Measurements from ENCODE around the gene JAG1.

JAG1 gene

DNA sequence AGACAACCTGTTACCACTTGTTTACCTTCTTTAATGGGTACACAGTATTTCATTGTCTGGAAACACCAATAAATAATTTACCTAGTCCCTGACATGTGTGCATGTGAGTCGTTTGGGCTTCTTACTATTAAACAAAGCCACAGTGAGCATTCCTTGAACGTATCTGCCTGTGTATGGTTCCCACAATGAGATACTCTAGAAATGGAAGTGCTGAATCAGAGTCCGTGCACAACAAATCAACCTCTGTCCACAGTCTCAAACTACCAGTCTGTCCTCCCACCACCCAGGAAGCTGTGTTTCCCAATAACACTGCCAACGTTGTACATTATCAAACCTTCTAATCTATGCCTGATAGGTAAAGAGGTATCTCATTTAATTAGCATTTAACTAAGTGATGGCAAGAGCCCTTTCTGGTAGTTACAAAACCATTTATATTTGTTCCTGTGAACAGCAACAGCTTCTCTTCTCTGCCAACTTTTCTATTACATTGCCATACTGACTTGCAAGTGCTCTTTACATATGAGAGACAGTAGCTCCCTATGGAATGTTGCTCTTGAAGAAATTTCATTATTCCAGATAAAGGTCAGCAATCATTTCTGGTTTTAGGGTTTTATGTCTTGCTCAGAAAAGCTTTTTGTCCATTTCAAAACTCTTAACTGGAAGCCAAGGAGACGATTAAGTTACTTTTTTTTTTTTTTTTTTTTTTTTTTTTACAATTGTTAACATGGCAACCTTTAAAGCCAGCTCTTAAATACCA is 14.7 kb downstream of the JAG1 start (continued):
- no peak for TF ChIP-seq ZBTB7A (tag by site-specific recombination; IDR thresholded peaks at IDR 0.05; ENCODE audit: low read depth)
- TF ChIP-seq ZNF544 (tag by site-specific recombination; IDR thresholded peaks at IDR 0.05): no peak
- no peak for TF ChIP-seq ZNF571 (tag by site-specific recombination; IDR thresholded peaks at IDR 0.05)
- TF ChIP-seq ZNF202 (tag by site-specific recombination; IDR thresholded peaks at IDR 0.05; ENCODE audit: borderline replicate concordance): no peak
- TF ChIP-seq ZNF529 (tag by site-specific recombination; IDR thresholded peaks at IDR 0.05; ENCODE audit: insufficient replicate concordance): no peak
- TF ChIP-seq ZNF157 (tag by site-specific recombination; IDR thresholded peaks at IDR 0.05): no peak
- no peak for TF ChIP-seq SALL2 (tag by site-specific recombination; IDR thresholded peaks at IDR 0.05; ENCODE audit: borderline replicate concordance)
- TF ChIP-seq ZBTB48 (tag by site-specific recombination; IDR thresholded peaks at IDR 0.05): no peak

DNA sequence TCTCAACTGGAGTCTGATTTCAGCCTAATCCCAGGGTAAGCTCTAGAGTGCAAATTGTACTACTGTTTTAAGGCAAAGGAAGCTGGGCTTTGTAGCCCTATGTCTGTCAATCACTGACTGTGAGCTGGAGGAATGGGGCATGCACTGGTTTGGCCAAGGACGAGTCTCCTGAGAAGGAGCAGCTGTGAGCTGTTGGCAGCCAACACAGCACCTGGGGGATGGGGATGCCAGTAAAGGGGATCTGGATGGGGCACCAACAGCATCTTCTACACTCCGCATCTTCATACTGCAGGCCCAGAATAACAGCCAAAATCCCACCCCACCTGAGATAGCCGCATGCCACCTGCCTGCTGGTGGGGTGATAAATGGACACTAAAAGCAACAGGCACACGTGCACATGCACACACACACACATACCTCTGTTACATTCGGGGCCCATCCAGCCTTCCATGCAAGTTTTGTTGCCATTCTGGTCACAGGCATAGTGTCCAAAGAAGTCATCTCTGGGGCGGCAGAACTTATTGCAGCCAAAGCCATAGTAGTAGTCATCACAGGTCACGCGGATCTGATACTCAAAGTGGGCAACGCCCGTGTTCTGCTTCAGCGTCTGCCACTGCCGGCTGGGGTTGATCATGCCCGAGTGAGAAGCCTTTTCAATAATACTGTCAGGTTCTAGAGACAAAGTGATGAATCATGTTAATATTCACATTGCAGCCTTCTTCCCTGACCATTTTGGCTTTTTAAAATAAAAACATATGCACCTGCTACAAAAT is 15.6 kb downstream of the JAG1 start:
- H3K9me3 ChIP-seq (ENCODE audit: control insufficient read depth, insufficient read depth, low read depth, low read length): no peaks in the 10 kb centered on the region
- peaks cover 7 to 79% of the 10 kb centered on the region in 2 experiments for H3K36me3 ChIP-seq (ENCODE audit: control insufficient read depth in 2 of 2, insufficient read depth in 1 of 2, low read length in 2 of 2)
- H3K4me3 ChIP-seq (ENCODE audit: low read depth, low read length): no peak overlapping the region
- CTCF ChIA-PET: interaction anchor here (0.6 to 0.8 kb wide), 2 partner anchors 11 to 105 kb away, joined by 3 to 5 read pairs; no protein-coding TSS in a partner anchor
- peaks cover 18% of the 10 kb centered on the region for H3K4me1 ChIP-seq (ENCODE audit: control insufficient read depth, insufficient read depth, low read length)
- H3K27ac ChIP-seq (ENCODE audit: extremely low read depth, low read depth, low read length): no peak overlapping the region
- POLR2A ChIA-PET: no interaction called here
- TF ChIP-seq ZNF416 (tag by site-specific recombination; IDR thresholded peaks at IDR 0.05) (no peak), ZNF558 (tag by site-specific recombination; IDR thresholded peaks at IDR 0.05) (peak; percentile 52; the same call in 1 of the 2 replicates)

DNA sequence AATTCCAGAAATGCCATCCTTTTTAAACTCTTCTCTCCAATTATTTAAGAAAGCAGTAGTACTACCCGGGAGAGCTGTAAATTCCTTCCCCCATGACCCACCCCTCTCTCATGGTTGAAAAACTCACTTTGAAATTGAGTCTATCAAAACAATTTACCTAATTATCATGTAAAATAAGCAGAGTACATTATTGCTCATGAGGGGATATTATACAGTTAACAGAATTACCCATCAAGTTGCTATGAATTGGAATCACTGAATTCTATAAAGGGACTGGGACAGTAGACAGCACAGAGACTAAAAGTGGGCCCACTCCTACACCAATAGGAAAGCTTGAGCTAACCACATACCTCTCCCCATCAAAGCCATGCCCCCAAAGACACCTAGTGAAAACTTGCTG is 16.3 kb downstream of the JAG1 start:
- H3K4me3 ChIP-seq (ENCODE audit: low read depth, low read length): no peak overlapping the region
- H3K9me3 ChIP-seq (ENCODE audit: control insufficient read depth, insufficient read depth, low read depth, low read length): no peaks in the 10 kb centered on the region
- TF ChIP-seq, protein P1, sequence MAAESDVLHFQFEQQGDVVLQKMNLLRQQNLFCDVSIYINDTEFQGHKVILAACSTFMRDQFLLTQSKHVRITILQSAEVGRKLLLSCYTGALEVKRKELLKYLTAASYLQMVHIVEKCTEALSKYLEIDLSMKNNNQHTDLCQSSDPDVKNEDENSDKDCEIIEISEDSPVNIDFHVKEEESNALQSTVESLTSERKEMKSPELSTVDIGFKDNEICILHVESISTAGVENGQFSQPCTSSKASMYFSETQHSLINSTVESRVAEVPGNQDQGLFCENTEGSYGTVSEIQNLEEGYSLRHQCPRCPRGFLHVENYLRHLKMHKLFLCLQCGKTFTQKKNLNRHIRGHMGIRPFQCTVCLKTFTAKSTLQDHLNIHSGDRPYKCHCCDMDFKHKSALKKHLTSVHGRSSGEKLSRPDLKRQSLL (tag by site-specific recombination; IDR thresholded peaks at IDR 0.05): no peak
- TF ChIP-seq GLIS1 (tag by site-specific recombination; IDR thresholded peaks at IDR 0.05): no peak
- no peak for TF ChIP-seq ZBTB20 (tag by site-specific recombination; IDR thresholded peaks at IDR 0.05)
- no peak for TF ChIP-seq ZNF391 (tag by site-specific recombination; IDR thresholded peaks at IDR 0.05; ENCODE audit: borderline replicate concordance, low read depth)
- TF ChIP-seq ZNF202 (tag by site-specific recombination; IDR thresholded peaks at IDR 0.05; ENCODE audit: borderline replicate concordance): no peak
- TF ChIP-seq ZNF157 (tag by site-specific recombination; IDR thresholded peaks at IDR 0.05): no peak
- TF ChIP-seq SETDB1 (IDR thresholded peaks at IDR 0.05; ENCODE audit: insufficient read length, low read length): no peak
- no peak for TF ChIP-seq ZNF560 (tag by site-specific recombination; IDR thresholded peaks at IDR 0.05; ENCODE audit: borderline replicate concordance)
- TF ChIP-seq, protein P2, sequence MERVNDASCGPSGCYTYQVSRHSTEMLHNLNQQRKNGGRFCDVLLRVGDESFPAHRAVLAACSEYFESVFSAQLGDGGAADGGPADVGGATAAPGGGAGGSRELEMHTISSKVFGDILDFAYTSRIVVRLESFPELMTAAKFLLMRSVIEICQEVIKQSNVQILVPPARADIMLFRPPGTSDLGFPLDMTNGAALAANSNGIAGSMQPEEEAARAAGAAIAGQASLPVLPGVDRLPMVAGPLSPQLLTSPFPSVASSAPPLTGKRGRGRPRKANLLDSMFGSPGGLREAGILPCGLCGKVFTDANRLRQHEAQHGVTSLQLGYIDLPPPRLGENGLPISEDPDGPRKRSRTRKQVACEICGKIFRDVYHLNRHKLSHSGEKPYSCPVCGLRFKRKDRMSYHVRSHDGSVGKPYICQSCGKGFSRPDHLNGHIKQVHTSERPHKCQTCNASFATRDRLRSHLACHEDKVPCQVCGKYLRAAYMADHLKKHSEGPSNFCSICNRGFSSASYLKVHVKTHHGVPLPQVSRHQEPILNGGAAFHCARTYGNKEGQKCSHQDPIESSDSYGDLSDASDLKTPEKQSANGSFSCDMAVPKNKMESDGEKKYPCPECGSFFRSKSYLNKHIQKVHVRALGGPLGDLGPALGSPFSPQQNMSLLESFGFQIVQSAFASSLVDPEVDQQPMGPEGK (tag by site-specific recombination; IDR thresholded peaks at IDR 0.05): no peak
- no peak for TF ChIP-seq ZNF274 (IDR thresholded peaks at IDR 0.05; ENCODE audit: low read length)
- no peak for TF ChIP-seq ZNF274 (tag by site-specific recombination; IDR thresholded peaks at IDR 0.05; ENCODE audit: borderline replicate concordance)
- no peak for TF ChIP-seq ZNF433 (tag by site-specific recombination; IDR thresholded peaks at IDR 0.05; ENCODE audit: low read depth)
- TF ChIP-seq ZNF112 (tag by site-specific recombination; IDR thresholded peaks at IDR 0.05): no peak
- POLR2A ChIA-PET: no interaction called here
- H3K36me3 ChIP-seq (ENCODE audit: control insufficient read depth in 2 of 2, insufficient read depth in 1 of 2, low read length in 2 of 2): peaks cover 7 to 76% of the 10 kb centered on the region in 2 experiments
- no peak overlapping the region for H3K27ac ChIP-seq (ENCODE audit: extremely low read depth, low read depth, low read length)
- CTCF ChIA-PET: interaction anchor here (0.8 kb wide), 1 partner anchor 105 kb away, joined by 3 read pairs; no protein-coding TSS in a partner anchor
- peaks cover 18% of the 10 kb centered on the region for H3K4me1 ChIP-seq (ENCODE audit: control insufficient read depth, insufficient read depth, low read length)

Data from HEK293 (cell line).